HG03103 (cell line): ENCODE measurements around the gene PICALM.
"Not testable (repeated sequence)": the region's sequence is repeated elsewhere in the genome, so short reads cannot be mapped to it uniquely, and the experiment has no call there.

Experiments
- ATAC-seq: cut with Tn5 transposase; IDR thresholded peaks from one replicate; pipeline ENCODE4 v1.9.1; 2021; ENCODE audit warnings: low read depth; ENCODE audit not compliant: unreplicated experiment

PICALM gene

DNA sequence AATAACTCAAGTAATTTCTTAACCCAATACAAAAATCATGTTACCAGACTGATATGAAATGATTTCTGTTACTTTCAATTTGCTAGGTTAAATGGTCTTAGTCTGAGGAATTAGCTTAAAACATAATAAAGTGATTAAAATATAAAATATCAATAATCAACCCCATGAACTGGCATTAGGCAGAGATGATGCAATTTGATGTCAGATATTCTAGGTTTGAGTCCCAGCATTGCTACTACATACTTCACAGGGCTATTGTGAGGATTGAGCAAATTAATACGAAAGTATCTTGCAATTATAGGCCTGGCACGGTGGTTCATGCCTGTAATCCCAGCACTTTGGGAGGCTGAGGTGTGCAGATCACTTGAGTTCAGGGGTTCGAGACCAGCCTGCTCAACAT lies 66.5 kb downstream of the PICALM start:
- no peak for ATAC-seq

- ATAC-seq, result no peak
Observed at GRCh38 chr11:85991508-85991907, 77.4 kb downstream of the PICALM start.

GRCh38 chr11:85989746-85990145 lies 79.1 kb downstream of the PICALM start:
- no peak for ATAC-seq

DNA sequence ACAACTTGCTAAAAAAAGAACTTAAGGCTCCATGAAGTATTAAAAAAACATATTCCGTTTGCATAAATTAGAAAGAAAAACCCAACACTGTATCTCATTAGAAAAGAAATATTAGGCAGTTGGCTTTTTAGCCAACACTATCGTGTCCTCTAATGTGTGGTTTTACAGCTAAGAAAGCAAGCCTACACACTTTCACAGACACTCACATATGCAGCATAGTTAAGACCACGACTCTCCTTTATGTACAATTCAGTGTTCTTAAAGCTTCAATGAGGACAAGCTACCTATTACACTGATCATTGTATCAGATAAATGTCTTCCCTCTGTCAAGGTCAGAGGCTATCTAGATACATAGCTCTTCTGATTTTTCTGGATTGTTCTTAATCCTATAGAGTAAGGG lies 80.1 kb downstream of the PICALM start:
- ATAC-seq, result no peak

- ATAC-seq, result no peak
Observed at GRCh38 chr11:85977751-85978160, 91.1 kb downstream of the PICALM start.

DNA sequence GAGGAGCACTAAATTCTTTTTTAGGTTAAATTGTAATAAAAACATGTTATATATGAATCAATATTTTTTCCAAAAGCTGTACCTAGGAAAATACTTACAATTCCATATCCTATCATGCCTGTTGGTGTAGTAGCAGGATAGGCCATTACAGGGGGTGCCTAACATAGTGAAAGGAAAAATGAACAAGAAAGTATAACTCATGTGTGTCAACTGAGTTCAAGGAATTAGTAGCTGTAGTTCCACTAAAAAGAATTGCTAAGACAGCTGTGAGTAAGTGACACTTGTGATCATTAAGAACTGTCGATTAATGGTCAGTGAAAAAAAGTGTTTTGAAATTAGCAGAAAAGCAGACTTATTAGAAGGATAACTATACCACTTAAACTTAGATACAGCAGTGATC lies 92.4 kb downstream of the PICALM start:
- ATAC-seq, result no peak

- no peak for ATAC-seq
Observed at GRCh38 chr11:85974122-85974521, 94.8 kb downstream of the PICALM start.

DNA sequence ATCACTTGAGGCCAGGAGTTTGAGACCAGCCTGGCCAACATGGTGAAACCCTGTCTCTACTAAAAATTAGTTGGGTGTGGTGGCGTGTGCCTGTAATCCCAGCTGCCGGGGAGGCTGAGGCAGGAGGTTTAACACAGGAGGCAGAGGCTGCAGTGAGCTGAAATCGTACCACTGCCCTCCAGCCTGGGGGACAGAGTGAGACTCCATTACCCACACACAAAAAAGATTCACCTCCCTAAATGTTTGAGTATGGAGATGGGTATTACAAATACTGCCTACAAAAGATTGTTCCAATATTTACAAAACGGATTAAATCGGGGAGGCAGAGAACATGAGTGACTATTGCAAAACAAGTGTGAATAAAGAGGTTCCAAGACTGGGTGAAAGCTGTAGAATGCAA lies 98.3 kb downstream of the PICALM start:
- no peak for ATAC-seq

DNA sequence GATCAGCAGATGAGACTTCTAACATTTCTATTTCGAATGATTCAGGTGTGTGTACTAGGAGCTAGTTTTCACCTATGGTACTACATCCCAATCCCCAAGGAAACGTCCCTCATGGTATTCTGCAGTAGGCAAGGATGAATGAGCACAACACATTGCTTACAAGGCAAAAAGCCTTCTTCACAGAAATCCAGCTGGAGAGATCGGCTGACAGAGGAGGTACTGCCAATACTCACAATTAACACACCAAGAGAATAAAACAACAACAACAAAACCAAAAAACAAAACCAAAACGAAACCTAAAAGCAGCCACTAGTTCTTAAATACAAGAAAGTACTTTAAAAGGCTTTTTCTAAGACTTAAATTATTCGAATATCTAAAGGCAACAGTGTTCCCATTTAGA lies 101.4 kb downstream of the PICALM start:
- no peak for ATAC-seq

DNA sequence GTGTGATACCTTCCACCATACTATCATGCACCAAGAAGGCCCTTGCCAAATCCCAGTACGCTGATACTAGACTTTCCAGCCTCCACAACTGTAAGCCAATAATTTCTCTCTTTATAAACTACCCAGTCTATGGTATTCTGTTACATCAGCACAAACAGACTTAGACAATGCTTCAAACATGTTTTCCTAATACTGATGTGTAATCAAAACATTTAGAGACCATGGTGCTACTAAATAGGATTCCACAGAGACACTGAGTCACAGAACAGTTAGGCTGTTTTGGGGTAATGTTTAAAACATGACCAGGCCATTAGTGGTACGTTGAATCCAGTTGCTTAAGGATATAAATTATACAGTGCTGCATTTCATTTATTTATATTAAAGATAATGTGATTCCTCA lies 103.7 kb downstream of the PICALM start:
- ATAC-seq, result no peak

DNA sequence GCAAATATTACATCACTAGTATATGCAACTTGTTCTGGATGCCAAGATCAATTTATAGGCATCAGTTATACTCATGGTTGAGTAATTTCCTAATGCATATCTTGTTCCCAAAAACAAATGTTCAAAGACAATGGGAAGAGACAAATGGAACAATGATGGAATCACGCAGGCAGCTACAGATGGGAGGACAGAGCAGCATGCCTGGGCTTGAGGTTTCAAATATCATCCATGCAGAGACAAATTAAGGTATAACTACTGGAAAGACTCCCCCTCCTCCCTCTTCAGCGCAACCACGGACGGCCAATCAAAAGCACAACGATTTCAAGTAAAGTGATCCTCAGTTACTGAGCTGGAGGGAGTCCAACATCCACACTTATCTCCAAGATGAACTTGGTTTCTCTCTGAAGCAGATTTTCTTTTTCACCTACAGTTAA lies 106.9 kb downstream of the PICALM start:
- ATAC-seq, result no peak

GRCh38 chr11:85961130-85961529 lies 107.8 kb downstream of the PICALM start:
- no peak for ATAC-seq

GRCh38 chr11:85960678-85961077 lies 108.2 kb downstream of the PICALM start:
- ATAC-seq, result no peak

GRCh38 chr11:85955531-85955930 lies 113.4 kb downstream of the PICALM start:
- ATAC-seq, result no peak

DNA sequence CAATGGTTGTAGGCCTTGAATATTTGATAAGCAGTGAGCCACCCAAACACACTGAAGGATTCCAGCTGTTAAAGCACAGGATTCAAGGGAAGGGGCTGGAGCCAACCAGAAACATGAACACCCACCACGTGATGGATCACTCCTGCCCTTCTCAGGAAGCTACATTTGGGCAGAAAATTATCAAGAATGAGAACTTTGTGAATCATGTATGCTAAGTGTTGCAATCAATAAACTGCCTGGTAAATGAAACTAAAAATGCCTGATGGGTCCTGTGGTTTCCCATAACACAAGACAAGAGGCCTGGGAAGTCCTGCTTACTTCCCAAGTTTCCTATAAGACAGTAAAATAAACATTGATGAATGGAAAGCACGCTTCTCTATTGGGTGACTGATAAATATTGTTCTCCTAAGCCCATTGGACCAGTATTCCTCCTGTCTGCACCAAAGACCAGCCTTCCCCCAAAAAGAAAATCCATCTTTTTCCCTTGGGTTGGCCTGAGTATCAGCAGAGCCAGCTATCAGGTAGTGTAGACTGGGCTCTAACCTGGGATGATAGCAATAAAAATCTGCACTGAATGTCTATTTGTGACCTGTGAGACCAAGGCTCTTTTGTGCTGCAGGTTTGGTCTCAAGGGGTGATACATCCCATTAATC lies 115.3 kb downstream of the PICALM start:
- ATAC-seq, result no peak

GRCh38 chr11:85952108-85952485 lies 116.8 kb downstream of the PICALM start:
- not testable (repeated sequence) for ATAC-seq

- no peak for ATAC-seq
Observed at GRCh38 chr11:85951428-85952107, 117.3 kb downstream of the PICALM start.

DNA sequence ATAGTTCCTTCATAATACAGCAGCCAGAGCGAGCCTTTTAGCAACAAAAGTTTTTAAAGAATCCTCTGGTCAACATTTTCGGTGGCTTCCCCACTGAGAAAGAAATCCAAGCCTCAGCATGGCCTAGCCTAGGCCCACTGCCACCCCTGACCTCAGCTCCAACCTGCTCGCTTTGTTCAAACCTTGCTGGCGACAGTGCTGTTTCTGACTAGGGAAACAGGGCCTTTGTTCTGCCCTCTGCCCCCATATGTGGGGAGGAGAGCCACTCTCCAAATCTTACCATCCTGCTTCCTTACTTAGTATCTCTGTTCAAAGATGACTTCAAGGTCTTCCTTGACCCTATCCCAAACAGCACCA lies 117.9 kb downstream of the PICALM start:
- no peak for ATAC-seq

DNA sequence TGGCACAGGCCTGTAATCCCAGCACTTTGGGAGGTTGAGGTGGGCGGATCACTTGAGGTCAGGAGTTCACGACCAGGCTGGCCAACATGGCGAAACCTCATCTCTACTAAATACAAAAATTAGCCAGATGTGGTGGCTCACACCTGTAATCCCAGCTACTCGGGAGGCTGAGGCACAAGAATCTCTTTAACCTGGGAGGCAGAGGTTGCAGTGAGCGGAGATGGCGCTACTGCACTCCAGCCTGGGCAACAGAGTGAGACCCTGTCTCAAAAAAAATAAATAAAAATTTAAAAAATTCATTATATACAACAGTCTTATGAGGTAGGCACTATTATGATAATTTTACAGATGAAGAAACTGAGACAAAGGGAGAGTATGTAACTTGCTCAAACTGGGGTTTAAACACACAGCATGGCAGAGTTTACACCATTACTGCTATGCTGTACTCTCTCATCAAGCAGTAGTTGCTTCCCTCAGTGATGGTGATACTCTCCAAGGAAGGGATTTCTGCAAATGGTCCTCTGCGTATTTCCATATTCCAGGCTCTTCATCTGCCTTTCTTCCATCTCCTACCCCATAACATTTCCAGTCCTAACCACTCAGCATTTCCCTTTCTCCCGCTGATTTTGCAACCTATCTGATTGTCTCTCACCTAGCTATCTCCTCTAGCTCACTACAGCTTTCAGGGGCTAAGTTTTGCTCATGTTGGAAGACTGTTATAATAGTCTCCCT lies 118.4 kb downstream of the PICALM start:
- no peak for ATAC-seq

GRCh38 chr11:85949798-85950197 lies 119.1 kb downstream of the PICALM start:
- ATAC-seq, result no peak

DNA sequence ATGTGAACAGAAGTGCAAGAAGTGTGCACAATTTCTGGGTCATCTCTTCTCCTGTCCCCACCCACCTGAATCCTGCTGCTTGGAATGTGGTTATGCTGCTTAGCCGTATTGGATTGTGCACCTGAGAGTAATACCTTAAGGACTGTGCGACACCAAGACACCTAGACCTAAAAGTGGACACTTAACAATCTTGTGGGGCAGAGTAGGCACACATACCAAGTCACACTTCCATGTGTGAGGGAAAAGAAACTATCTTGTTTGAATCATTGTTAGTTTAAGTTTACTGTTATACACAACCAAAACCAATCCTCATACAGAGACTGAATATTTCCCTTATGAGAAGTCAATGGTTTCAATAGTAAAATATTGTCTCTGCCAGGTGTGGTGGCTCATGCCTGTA lies 120.0 kb downstream of the PICALM start:
- ATAC-seq, result no peak
